Esophagus squamous epithelium (tissue), 4 donors: ENCODE data around the gene RALGPS1.

Experiments used
- CTCF ChIP-seq, 6 experiments: fragments of 450-650 bp in 4 of 6; fragments of 200-600 bp in 2 of 6; sonication (generic) in 2 of 6; IDR thresholded peaks; one replicate each; pipeline ENCODE4 v1.5.1; 2016 to 2019; ENCODE audit warnings: antibody characterized with exemption in 6 of 6, mild to moderate bottlenecking in 4 of 6, moderate library complexity in 4 of 6
- POLR2A ChIP-seq, 4 donors: fragments of 450-650 bp; IDR thresholded peaks; one replicate each; pipeline ENCODE4 v1.6.1; 2017; ENCODE audit warnings: antibody characterized with exemption in 4 of 4, mild to moderate bottlenecking in 4 of 4, moderate library complexity in 3 of 4

GRCh38 chr9:127223810-127224177 lies 309.2 kb downstream of the RALGPS1 start:
- TF ChIP-seq CTCF (IDR thresholded peaks at IDR 0.05) (no peak), POLR2A (IDR thresholded peaks at IDR 0.05) (no peak)
